Central memory CD4-positive, alpha-beta T cell (primary cell): ENCODE results near the gene NEK11.
"Not testable (repeated sequence)": the region's sequence is repeated elsewhere in the genome, so short reads cannot be mapped to it uniquely, and the experiment has no call there.

Source experiments
- DNase-seq: peaks from one replicate; pipeline ENCODE4 v3.0.0; 2022

Gene NEK11

GRCh38 chr3:131317667-131318066, 291.0 kb downstream of the NEK11 start:
- no peak for DNase-seq

GRCh38 chr3:131323014-131323413, 296.3 kb downstream of the NEK11 start:
- DNase-seq = no peak

DNA sequence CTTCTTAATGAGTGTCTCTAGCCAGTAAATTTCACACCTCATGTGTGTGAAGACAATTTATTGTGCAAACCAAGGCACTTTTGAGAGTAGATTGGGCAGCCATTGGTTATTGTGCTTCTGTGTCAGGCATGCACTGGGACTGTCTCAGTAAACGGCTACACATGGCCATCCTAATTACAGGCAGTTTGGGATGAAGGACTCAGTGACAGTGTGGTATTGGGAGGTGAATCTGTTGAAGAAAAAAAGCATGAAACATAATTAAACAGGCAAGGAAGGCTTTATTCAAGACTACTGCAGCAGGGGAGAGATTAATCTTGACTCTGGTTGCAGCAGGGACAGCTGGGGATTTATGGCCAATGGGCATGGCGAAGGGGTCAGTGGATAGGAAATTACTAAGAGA, 297.1 kb downstream of the NEK11 start:
- no peak for DNase-seq

GRCh38 chr3:131324923-131325322, 298.2 kb downstream of the NEK11 start:
- no peak for DNase-seq

DNA sequence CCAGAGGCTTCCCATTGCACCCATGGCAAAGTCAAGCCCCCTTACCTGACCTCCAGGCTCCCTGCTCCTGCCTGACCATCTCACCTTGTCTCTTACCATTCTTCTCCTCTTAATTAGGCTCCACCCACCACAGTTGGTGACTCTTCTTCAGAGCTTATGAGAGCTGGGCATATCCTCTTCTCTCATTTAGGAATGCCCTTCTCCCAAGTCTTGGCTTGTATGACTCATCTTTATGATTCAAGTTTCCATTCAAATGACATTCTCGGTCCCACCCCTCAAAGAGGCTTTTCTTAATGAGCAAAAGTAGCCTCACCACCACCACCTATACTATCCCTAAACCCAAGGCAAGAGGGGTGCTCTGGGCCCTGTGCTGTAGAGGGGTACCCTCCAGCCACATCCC, 299.6 kb downstream of the NEK11 start:
- no peak for DNase-seq

GRCh38 chr3:131328721-131329120, 302.0 kb downstream of the NEK11 start:
- DNase-seq = no peak

- no peak for DNase-seq
These were observed 303.1 kb downstream of the NEK11 start for GRCh38 chr3:131329774-131330173.

DNA sequence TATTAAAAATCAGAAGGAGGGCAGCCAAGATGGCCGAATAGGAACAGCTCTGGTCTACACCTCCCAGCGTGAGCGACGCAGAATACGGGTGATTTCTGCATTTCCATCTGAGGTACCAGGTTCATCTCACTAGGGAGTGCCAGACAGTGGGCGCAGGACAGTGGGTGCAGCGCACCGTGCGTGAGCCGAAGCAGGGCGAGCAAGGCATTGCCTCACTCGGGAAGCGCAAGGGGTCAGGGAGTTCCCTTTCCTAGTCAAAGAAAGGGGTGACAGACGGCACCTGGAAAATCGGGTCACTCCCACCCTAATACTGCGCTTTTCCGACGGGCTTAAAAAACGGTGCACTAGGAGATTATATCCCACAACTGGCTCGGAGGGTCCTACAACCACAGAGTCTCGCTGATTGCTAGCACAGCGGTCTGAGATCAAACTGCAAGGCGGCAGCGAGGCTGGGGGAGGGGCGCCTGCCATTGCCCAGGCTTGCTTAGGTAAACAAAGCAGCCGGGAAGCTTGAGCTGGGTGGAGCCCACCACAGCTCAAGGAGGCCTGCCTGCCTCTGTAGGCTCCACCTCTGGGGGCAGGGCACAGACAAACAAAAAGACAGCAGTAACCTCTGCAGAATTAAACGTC, 304.9 kb downstream of the NEK11 start:
- DNase-seq = not testable (repeated sequence)

GRCh38 chr3:131338948-131339640, 312.4 kb downstream of the NEK11 start:
- DNase-seq = no peak

GRCh38 chr3:131341761-131342160, 315.1 kb downstream of the NEK11 start:
- DNase-seq = no peak

- no peak for DNase-seq
These were observed 322.2 kb downstream of the NEK11 start for GRCh38 chr3:131348911-131349310.

GRCh38 chr3:131349454-131349853, 322.8 kb downstream of the NEK11 start:
- DNase-seq = no peak

GRCh38 chr3:131349946-131350347, 323.3 kb downstream of the NEK11 start:
- DNase-seq = no peak

- no peak for DNase-seq
These were observed 323.8 kb downstream of the NEK11 start for GRCh38 chr3:131350506-131350905.

GRCh38 chr3:131353016-131353877, 326.6 kb downstream of the NEK11 start:
- no peak for DNase-seq

- no peak for DNase-seq
These were observed 327.3 kb downstream of the NEK11 start for GRCh38 chr3:131353986-131354385.

DNA sequence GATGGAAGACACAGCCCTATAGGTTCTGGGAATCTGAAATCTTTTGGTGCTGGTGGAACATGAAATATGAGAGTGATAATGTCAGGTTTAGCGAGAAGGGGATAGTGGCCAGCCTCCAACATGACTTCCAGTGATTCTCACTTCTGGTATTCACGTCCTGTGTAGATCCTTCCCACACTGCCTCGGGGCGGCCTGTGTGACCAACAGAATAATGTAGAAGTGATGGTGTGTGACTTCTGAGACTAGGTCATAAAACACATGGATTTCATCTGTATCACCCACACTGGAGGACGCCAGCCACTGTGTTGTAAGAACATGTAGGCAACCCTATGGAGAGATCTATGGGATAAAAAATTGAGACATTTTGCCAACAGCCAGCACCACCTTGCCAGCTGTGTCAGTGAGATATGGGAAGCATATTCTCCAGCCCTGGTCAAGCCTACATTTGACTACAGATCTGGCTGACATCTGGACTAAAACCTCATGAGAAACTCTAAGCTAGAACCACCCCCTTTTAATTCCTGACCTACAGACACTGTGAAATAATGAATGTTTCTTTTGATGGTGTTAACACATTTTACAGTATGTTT, 329.4 kb downstream of the NEK11 start:
- DNase-seq = no peak

- no peak for DNase-seq
These were observed 330.6 kb downstream of the NEK11 start for GRCh38 chr3:131357275-131357674.

- no peak for DNase-seq
These were observed 333.6 kb downstream of the NEK11 start for GRCh38 chr3:131360191-131360755.

DNA sequence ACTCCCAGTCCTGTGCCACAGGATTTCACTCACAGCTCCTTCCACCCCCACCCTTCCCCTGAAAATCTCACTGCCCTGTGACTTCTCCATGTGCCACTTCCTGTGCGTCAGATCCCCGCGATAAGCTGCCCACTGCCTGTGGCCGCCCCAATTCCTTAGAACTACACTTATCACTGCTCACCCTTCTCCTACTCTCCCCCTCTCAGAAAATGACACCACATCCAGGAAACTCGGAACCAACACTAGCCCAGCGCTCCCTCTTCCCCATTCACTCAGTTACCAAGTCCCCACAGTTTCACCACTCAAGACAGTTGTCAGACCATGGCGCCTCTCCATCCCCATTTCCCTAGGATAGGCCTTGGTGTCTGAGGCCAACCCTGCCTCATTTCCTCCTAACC, 334.4 kb downstream of the NEK11 start:
- not testable (repeated sequence) for DNase-seq

DNA sequence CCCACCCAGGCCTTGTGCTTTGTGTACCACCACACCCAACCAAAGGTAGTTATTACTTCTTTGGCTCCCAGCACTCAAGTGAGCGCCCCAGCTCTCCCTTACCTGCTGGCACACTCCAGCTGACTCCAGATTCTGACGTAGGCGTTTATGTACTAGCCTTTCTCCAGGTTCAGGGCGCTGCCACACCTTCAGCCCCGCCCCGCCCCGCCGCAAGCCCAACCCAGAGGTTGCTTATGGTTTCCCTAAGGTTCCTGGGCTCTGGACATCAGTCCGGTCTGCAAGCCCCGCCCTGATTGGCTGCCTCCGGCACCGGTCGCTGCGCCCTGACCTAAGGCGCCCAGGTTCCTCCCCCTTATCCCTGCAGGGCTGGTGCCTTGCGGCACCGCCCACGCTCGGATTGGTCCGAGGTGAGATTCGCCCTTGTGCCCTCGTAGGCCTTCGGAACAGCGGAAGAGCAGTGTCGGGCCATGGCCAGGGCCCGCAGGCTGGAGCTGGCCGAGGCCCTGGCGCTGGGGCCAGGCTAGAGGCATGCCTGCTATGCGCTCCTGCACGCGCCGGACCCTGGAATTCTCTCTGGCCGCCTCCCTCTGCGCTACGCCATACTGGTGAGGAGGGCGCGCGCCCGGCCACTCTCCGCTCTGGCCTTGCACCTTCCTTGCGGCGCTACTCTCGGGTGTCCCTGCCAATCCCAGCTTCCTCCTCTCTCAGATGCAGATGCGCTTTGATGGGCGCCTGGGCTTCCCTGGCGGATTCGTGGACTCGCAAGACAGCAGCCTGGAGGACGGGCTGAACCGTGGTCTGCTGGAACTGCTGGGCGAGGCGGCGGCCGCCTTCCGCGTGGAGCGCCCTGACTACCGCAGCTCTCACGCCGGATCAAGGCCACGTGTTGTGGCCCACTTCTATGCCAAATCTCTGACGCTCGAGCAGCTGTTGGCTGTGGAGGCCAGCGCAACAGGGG, 335.1 kb downstream of the NEK11 start:
- no peak for DNase-seq

DNA sequence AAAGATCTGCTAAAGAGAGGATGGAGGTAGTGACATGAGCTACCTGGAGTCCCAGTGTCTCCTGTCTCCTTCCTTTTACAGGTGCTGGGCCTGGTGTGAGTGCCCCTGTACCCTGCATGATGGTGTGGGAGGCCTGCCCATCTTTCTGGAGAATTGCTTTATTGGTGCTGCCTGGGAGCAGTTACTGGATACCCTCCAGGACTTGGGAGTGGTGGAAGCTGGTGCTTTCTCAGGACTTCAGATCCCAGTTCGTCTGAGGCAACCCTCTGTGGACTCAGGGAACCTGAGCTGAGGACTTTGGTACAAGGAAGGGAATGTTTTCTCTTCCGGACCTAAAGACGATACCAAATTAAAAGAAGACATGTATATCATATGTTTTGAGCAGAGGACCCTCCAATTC, 336.6 kb downstream of the NEK11 start:
- no peak for DNase-seq
